Heart right ventricle (tissue), 16 donors: ENCODE data around the gene CTPS2. TPM values are rescaled to one million over a fixed set of nuclear protein-coding genes. Genes with fewer than 3 reads are reported as not detected.
"Not testable (repeated sequence)": the region's sequence is repeated elsewhere in the genome, so short reads cannot be mapped to it uniquely, and the experiment has no call there.

Source experiments
- ATAC-seq, 8 donors: fragments of 200-7000 bp; cut with Tn5 transposase; one replicate each; pipeline ENCODE4 v1.9.1; 2020; ENCODE audit warnings: mild to moderate bottlenecking in 8 of 8, moderate library complexity in 8 of 8, moderate number of reproducible peaks in 1 of 8
- DNase-seq, 2 donors: peaks; one replicate each; pipeline ENCODE4 v3.0.0-alpha.2; 2020
- H3K27ac ChIP-seq, 10 donors: fragments of 200-600 bp; sonication (generic) in 2 of 10; one replicate each; pipeline versions ENCODE4 v1.5.0 to v1.8.0; 2020 to 2022; ENCODE audit warnings: mild to moderate bottlenecking in 3 of 10
- H3K27me3 ChIP-seq, 7 donors: fragments of 200-600 bp; one replicate each; pipeline ENCODE4 v1.8.0; 2021 to 2022; ENCODE audit warnings: mild to moderate bottlenecking in 2 of 7
- H3K36me3 ChIP-seq, 9 donors: fragments of 200-600 bp; sonication (generic) in 1 of 9; one replicate each; pipeline versions ENCODE4 v1.5.0 to v1.8.0; 2020 to 2022; ENCODE audit warnings: mild to moderate bottlenecking in 2 of 9
- H3K4me1 ChIP-seq, 9 donors: fragments of 200-600 bp; sonication (generic) in 1 of 9; one replicate each; pipeline versions ENCODE4 v1.5.0 to v1.8.0; 2020 to 2022; ENCODE audit warnings: mild to moderate bottlenecking in 4 of 9
- H3K4me3 ChIP-seq, 10 donors: fragments of 200-600 bp; sonication (generic) in 2 of 10; one replicate each; pipeline versions ENCODE4 v1.5.0 to v1.8.0; 2020 to 2022; ENCODE audit warnings: mild to moderate bottlenecking in 7 of 10, moderate library complexity in 2 of 10
- H3K9me3 ChIP-seq, 11 donors: fragments of 200-600 bp in 10 of 11; sonication (generic) in 2 of 11; one replicate each; pipeline versions ENCODE4 v1.5.0 to v1.8.0; 2013 to 2022; ENCODE audit warnings: mild to moderate bottlenecking in 2 of 11, control low read depth in 1 of 11, moderate library complexity in 1 of 11
- CTCF ChIP-seq, 9 donors: fragments of 200-600 bp; sonication (generic) in 2 of 9; IDR thresholded peaks; one replicate each; pipeline versions ENCODE4 v1.5.0 to v1.8.0; 2021 to 2022; ENCODE audit warnings: antibody characterized with exemption in 9 of 9, mild to moderate bottlenecking in 5 of 9, moderate library complexity in 1 of 9
- WGBS, 2 donors: extraction: QIAGEN DNeasy Blood & Tissue Kit; methylation state at CpG; one replicate each; pipeline ENCODE4 v1.1.7; 2013; ENCODE audit warnings: inconsistent platforms in 1 of 2; 5-methylcytosine and 5-hydroxymethylcytosine counted together
- intact Hi-C, 10 donors: fragments of 100-400 bp; cut with DNase I; formaldehyde crosslinking; loops; one replicate each; pipeline versions ENCODE4 v1.11.1 to v1.14.2; 2022
- polyA plus RNA-seq, 2 donors: library from polyadenylated mRNA; stranded (reverse); fragments of 200-250 nt; gene quantifications; one replicate each; pipeline ENCODE4 v1.2.3, GENCODE V29; 2013
- total RNA-seq, 10 donors: library from RNA; stranded (reverse); fragmentation: NEBNext Ultra II Directional in 3 of 10; extraction: Animal tissue kit (Norgen Biotek cat#: 25700) in 3 of 10; gene quantifications; one replicate each; pipeline versions ENCODE4 v1.2.1 to v1.2.4, GENCODE V29; 2021 to 2023
- donor health status: Arrhythmogenic right ventricular cardiomyopathy.
- donor health status: ischemic (EF 13 %, LVEDD 7.1; RV severe dilation, severe dysfunction).
- donor health status: healthy with polysubstance abuse.
- donor health status: DM: no; HTN: yes; CAD: no.
- donor health status: DM: no; HTN: no; CAD: no.
- donor health status: ischemic (EF 25% LVEDD 6.9; RV normal size, moderate dysfunction).
- donor health status: ischemic (EF 25% LVEDD 5.7; RV mildly dilated, moderate dysfunction).
- donor health status: healthy.
- donor health status: DM: yes; HTN: yes; CAD: no.
- donor health status: Ischemic cardiomyopathy.
- donor health status: ischemic (EF 35%, LVEDD 5.7; RV mildly dilated, moderate dysfunction).
- donor health status: nonischemic (EF 11% LVEDD 7.7; RV severe dilation, severe dysfunction).
- donor health status: DM: yes; HTN: yes; CAD: no.
- donor health status: PGD.
- donor health status: ischemic (EF 29% LVEDD 5.4; RV normal size, mild dysfunction).
- donor health status: nonischemic (EF 23%, LVEDD 6.1; RV moderate dilation, normal function).

Gene CTPS2
- total and polyA plus RNA-seq, 12 donors: 2.7 to 15.8 (median 5.2) TPM

GRCh38 chrX:16730450-16730849 is 18.0 kb upstream of the CTPS2 start:
- Histone ChIP-seq H3K27me3 (no peaks in the 10 kb centered on the region), H3K4me1 (peaks cover 0 to 4% (median 0%) of the 10 kb centered on the region in 9 donors), H3K4me3 (no peak overlapping the region), H3K9me3 (no peaks in the 10 kb centered on the region), H3K36me3 (peaks cover 0 to 4% (median 0%) of the 10 kb centered on the region in 9 donors), H3K27ac (no peak overlapping the region)
- ATAC-seq (no peak), DNase-seq (no peak)
- WGBS, 2 donors: 95 to 96% methylated on average over 1 of the region's 1 CpG
- no peak for TF ChIP-seq CTCF (IDR thresholded peaks at IDR 0.05)
- intact Hi-C loops: no loop called here

- ATAC-seq (no peak), DNase-seq (no peak)
- TF ChIP-seq CTCF (IDR thresholded peaks at IDR 0.05): no peak
- Histone ChIP-seq H3K4me1 (peaks cover 0 to 7% (median 0%) of the 10 kb centered on the region in 9 donors), H3K9me3 (no peaks in the 10 kb centered on the region), H3K27ac (no peak overlapping the region), H3K36me3 (peaks cover 0 to 7% (median 0%) of the 10 kb centered on the region in 9 donors), H3K4me3 (no peak overlapping the region), H3K27me3 (no peaks in the 10 kb centered on the region)
- intact Hi-C loops: no loop called here
Measured at GRCh38 chrX:16727637-16728036, 15.2 kb upstream of the CTPS2 start.

- H3K36me3 ChIP-seq, H3K27me3 ChIP-seq, H3K4me3 ChIP-seq, DNase-seq, ATAC-seq, intact Hi-C loops, H3K27ac ChIP-seq, H3K9me3 ChIP-seq: not testable (repeated sequence)
- H3K4me1 ChIP-seq: peaks cover 0 to 13% (median 0%) of the 10 kb centered on the region in 9 donors
- WGBS, 2 donors: 87 to 88% methylated on average over 5 of the region's 5 CpGs
Measured at GRCh38 chrX:16726347-16726988, 14.0 kb upstream of the CTPS2 start.

GRCh38 chrX:16725072-16725471 is 12.6 kb upstream of the CTPS2 start:
- 86 to 87% methylated on average over 7 of the region's 7 CpGs for WGBS, 2 donors
- H3K36me3 ChIP-seq: peaks cover 0 to 7% (median 0%) of the 10 kb centered on the region in 9 donors
- no peak overlapping the region for H3K4me3 ChIP-seq
- no peaks in the 10 kb centered on the region for H3K9me3 ChIP-seq
- TF ChIP-seq CTCF (IDR thresholded peaks at IDR 0.05): no peak
- H3K27ac ChIP-seq: no peak overlapping the region
- ATAC-seq (no peak), DNase-seq (no peak)
- intact Hi-C loops: no loop called here
- H3K4me1 ChIP-seq: peaks cover 0 to 26% (median 5%) of the 10 kb centered on the region in 9 donors
- no peaks in the 10 kb centered on the region for H3K27me3 ChIP-seq

GRCh38 chrX:16722481-16722880 is 10.0 kb upstream of the CTPS2 start:
- Histone ChIP-seq H3K36me3 (peaks cover 0 to 7% (median 0%) of the 10 kb centered on the region in 9 donors), H3K9me3 (no peaks in the 10 kb centered on the region), H3K4me1 (peaks cover 0 to 32% (median 5%) of the 10 kb centered on the region in 9 donors), H3K27me3 (peaks cover 0 to 7% (median 0%) of the 10 kb centered on the region in 7 donors), H3K4me3 (no peak overlapping the region), H3K27ac (no peak overlapping the region)
- WGBS, 2 donors: 82 to 84% methylated on average over 4 of the region's 4 CpGs
- no peak for TF ChIP-seq CTCF (IDR thresholded peaks at IDR 0.05)
- intact Hi-C loops: loop anchor here in 1 of 10 donors (5.0 kb wide), 1 partner anchor 65 kb away; the partner anchor contains the start of gene TXLNG
- ATAC-seq (no peak), DNase-seq (no peak)
